ENCODE results near the gene PHF20.
"Not testable (repeated sequence)": the region's sequence is repeated elsewhere in the genome, so short reads cannot be mapped to it uniquely, and the experiment has no call there.

PHF20 gene

DNA sequence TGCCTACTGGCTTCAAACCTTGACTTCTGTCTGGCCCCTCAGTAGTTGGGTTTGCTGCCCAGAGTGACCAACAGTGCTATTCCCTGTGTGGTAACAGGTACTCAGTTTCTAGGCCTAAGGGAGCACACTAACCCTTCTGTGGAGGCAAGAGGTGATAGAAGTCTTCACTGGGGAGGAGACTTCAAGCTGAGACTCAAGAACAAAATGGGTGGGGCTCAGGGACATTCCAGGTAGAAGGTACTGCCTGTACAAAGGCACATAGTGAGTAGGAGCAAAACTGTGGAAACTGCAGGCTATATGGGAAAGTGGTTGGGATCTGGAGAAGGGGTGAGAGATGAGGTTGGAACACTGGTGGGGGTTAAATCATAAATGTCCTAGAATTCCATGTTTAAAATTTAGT lies 184.8 kb downstream of the PHF20 start:
- Mint-ChIP-seq H3K27ac (peak overlapping the region; percentile 21), H3K27me3 (no peaks in the 10 kb centered on the region), H3K9me3 (no peaks in the 10 kb centered on the region), H3K4me3 (no peak overlapping the region), H3K4me1 (peaks cover 13% of the 10 kb centered on the region), H3K36me3 (peaks cover 12% of the 10 kb centered on the region)
- ATAC-seq: no peak

DNA sequence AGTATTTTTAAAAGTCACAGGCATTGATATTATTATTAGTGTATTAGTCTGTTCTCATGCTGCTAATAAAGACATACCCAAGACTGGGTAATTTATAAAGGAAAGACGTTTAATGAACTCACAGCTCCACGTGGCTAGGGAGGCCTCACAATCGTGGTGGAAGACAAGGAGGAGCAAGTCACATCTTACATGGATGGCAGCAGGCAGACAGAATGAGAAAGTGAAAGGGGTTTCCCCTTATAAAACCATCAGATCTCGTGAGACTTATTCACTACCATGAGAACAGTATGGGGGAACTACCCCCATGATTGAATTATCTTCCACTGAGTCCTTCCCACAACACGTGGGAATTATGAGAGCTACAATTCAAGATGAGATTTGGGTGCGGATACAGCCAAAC lies 187.5 kb downstream of the PHF20 start:
- not testable (repeated sequence) for H3K4me1 Mint-ChIP-seq, H3K27me3 Mint-ChIP-seq, H3K4me3 Mint-ChIP-seq, H3K27ac Mint-ChIP-seq, ATAC-seq, H3K9me3 Mint-ChIP-seq
- H3K36me3 Mint-ChIP-seq: peaks cover 12% of the 10 kb centered on the region

DNA sequence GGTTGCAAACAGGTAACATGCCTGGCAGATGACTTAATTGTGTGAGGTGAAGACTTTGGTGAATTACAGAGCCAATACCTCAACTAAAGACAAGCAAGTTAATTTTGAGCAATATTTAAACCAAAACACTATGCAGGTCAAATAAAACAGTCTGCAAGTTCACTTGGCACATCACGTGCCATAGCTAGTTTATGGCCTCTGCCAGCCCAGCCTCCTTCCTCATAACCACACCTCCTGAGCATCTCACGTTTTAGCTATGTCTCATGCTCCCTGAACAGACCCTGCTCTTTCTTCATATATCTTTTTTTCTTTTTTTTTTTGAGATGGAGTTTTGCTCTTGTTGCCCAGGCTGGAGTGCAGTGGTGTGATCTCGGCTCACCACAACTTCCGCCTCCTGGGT lies 192.1 kb downstream of the PHF20 start:
- Mint-ChIP-seq H3K4me1 (no peaks in the 10 kb centered on the region), H3K4me3 (no peak overlapping the region), H3K27ac (no peak overlapping the region), H3K27me3 (no peaks in the 10 kb centered on the region), H3K36me3 (peaks cover 7% of the 10 kb centered on the region), H3K9me3 (no peaks in the 10 kb centered on the region)
- no peak for ATAC-seq

DNA sequence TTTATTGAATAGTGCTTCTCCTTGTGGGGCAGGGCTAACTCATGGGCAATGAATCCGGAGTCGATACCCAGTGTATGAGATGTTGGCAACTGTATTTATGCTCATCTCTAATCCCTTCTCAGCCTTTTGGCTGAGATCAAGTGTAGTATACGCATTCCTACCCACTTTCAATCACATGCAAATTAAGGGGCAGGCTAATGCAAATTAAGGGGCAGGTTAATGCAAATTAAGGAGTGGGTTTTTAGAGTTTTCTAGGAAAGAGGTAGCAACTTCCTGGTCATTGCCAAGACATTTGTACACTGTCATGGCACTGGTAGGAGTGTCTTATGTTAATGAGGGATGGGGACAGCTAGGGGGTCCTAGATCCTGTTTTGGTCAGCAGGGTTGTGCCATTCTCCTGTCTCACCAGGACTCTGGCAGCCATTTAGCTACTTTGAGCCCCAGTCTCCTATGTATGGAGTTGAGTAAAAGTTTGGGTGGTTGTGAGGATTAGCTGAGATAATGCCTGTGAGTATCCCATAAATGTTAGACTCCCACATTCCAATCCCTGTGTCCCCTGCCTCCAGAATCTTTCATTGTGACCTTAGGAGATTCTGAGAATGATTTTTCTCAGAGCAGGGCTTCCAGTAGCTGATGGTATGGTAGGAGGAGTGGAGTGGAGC lies 196.3 kb downstream of the PHF20 start, which contains the start of gene CNBD2:
Gene CNBD2 (plus strand): TSS at position 612 of the 662 bp plus-strand sequence. CDS start 173 bp downstream, outside the sequence.
- Mint-ChIP-seq H3K9me3 (no peaks in the 10 kb centered on the region), H3K27me3 (no peaks in the 10 kb centered on the region), H3K4me3 (no peak within 1 kb of the TSS), H3K27ac (no peak within 1 kb of the TSS), H3K4me1 (no peaks in the 10 kb centered on the region), H3K36me3 (no peaks in the 10 kb centered on the region)
- ATAC-seq: no peak

DNA sequence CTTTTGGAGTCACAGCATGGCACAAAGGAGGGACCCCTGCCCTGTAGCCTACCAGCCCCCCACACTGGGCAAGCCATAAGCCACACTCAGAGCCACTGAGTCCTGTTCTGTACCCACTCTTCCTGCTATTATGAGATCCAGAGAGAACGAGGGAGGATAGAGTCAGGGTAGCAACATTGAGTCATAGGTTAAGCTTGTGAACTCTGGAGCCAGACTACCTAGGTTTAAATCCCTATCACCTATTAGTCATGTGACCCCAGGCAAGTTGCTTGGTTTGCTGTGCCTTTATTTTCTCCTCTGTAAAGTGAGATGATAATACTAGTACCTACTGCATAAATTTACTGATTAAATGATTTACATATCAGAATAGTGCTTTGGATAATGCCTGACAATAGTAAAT lies 197.1 kb downstream of the PHF20 start:
- H3K4me1 Mint-ChIP-seq: no peaks in the 10 kb centered on the region
- H3K9me3 Mint-ChIP-seq: no peaks in the 10 kb centered on the region

DNA sequence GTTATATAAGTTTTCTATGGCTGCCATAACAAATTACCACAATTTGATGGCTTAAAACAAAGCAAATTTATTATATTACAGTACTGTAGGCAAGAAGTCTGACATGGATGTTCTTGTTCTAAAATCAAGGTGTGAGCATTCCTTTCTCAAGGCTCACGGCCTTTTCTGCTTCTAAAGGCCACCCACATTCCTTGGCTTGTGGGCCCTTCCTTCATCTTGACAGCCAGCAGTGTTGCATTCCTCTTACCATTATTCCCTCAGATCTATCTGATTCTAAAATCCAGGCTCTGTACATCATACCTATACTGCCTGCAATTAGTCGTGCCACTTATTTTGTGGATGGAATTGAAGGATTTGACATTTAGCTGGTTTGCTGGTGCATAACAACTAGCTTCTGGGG lies 200.2 kb downstream of the PHF20 start:
- H3K36me3 Mint-ChIP-seq: no peaks in the 10 kb centered on the region
- H3K27me3 Mint-ChIP-seq: no peaks in the 10 kb centered on the region
- no peak overlapping the region for H3K4me3 Mint-ChIP-seq
- H3K9me3 Mint-ChIP-seq: peaks cover 2% of the 10 kb centered on the region
- no peaks in the 10 kb centered on the region for H3K4me1 Mint-ChIP-seq
- no peak overlapping the region for H3K27ac Mint-ChIP-seq
- no peak for ATAC-seq

More for the DNA sequence above, 197.1 kb downstream of the PHF20 start:
- no peak for ATAC-seq
- H3K36me3 Mint-ChIP-seq: no peaks in the 10 kb centered on the region
- no peak overlapping the region for H3K27ac Mint-ChIP-seq
- H3K4me3 Mint-ChIP-seq: no peak overlapping the region
- no peaks in the 10 kb centered on the region for H3K27me3 Mint-ChIP-seq

DNA sequence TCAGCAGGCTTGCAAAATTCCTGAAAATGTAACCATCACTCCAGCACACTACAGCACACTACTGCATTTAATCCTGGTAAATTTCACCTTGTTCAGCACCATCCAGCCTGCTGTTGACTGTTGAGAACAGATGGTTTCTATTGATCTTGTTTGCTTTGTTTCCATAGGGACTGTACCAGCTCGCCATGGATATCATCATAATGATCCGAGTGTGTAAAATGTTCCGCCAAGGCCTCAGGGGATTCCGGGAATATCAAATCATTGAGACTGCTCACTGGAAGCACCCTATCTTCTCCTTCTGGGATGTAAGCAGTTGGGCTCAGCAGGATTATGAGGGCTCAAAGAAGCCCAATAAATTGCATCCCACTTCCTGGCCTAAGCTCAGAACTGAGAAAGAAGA lies 200.6 kb downstream of the PHF20 start:
- ATAC-seq: no peak
- H3K36me3 Mint-ChIP-seq: no peaks in the 10 kb centered on the region
- H3K27me3 Mint-ChIP-seq: no peaks in the 10 kb centered on the region
- no peak overlapping the region for H3K27ac Mint-ChIP-seq
- H3K4me3 Mint-ChIP-seq: no peak overlapping the region
- no peaks in the 10 kb centered on the region for H3K4me1 Mint-ChIP-seq
- peaks cover 2% of the 10 kb centered on the region for H3K9me3 Mint-ChIP-seq

DNA sequence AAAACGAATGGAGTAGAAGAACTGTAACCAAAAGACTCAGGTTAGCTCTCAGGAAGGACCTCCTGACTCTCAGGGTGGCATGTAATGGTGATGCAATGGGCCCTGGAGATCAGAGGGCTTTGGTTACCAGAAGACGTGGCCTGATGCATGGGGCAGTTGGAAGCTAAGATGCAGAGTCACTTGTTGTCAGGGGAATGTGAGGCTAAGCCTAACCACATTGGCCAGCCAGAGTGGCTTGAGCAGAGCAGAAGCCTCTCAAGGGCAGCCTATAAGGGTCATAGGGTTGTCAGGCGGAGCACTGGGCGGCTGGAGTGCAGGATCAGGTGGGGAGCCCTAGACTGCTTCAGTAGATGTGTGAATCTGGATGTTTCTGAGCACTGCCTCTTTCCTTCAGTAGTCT lies 202.4 kb downstream of the PHF20 start:
- no peak for ATAC-seq
- Mint-ChIP-seq H3K27me3 (no peaks in the 10 kb centered on the region), H3K36me3 (no peaks in the 10 kb centered on the region), H3K27ac (no peak overlapping the region), H3K4me3 (no peak overlapping the region), H3K9me3 (peaks cover 2% of the 10 kb centered on the region), H3K4me1 (no peaks in the 10 kb centered on the region)

DNA sequence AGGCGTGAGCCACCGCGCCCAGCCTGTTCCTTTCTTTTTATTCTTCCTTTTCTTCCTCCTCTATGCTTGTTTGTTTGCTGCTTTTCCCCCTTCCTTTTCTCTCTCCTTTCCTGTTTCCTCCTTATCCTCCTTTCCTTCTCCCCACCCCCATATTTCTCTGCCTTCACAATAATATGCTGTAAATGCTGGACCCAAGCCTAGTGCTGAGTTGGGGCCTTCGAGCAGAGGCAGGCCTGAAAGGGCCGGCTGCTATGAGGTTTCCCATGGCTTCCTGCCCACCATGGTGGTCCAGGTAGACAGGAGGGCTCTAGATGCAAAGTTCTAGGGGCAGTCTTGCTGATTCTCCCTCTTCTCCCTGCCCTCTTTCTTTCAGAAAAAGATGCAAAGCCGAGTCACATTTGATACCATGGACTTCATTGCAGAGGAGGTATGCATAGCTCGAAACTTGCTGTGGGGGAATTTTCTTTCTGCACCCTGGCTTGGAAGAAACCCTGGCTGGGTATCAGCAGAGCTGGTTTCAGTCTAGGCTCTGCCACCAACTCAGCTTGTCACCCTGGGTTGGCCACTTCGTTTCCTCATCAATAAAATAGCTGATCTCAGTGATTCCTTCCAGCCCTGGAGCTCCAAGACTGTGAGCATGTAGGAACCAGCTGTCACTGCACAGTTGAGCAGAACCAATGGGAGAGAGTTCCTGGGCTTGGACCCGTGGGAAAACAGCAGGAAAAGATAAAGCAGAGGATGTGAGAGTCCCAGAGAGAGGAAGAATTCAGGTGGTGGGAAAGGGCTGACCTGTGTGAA lies 204.0 kb downstream of the PHF20 start:
- Mint-ChIP-seq H3K4me1 (no peaks in the 10 kb centered on the region), H3K9me3 (peaks cover 2% of the 10 kb centered on the region), H3K36me3 (no peaks in the 10 kb centered on the region), H3K4me3 (no peak overlapping the region), H3K27me3 (no peaks in the 10 kb centered on the region), H3K27ac (no peak overlapping the region)
- no peak for ATAC-seq

DNA sequence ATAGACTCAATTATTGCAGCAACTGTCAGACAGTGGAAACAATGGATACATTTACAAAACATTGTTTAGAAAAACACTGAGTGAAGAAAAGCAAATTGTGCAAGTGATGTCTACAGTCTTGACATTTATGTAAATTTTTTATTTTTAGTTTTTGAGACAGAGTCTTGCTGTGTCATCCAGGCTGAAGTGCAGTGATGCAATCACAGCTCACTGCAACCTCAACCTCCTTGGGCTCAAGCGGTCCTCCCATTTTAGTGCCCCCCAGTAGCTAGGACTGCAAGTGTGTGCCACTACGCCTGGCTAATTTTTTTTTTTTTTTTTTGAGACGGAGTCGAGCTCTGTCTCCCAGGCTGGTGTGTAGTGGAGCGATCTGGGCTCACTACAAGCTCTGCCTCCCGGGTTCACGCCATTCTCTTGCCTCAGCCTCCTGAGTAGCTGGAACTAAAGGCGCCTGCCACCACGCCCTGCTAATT lies 206.3 kb downstream of the PHF20 start:
- H3K36me3 Mint-ChIP-seq: no peaks in the 10 kb centered on the region
- peaks cover 2% of the 10 kb centered on the region for H3K9me3 Mint-ChIP-seq
- H3K27ac Mint-ChIP-seq: no peak overlapping the region
- no peaks in the 10 kb centered on the region for H3K4me1 Mint-ChIP-seq
- H3K4me3 Mint-ChIP-seq: no peak overlapping the region
- H3K27me3 Mint-ChIP-seq: peaks cover 15% of the 10 kb centered on the region
- no peak for ATAC-seq

DNA sequence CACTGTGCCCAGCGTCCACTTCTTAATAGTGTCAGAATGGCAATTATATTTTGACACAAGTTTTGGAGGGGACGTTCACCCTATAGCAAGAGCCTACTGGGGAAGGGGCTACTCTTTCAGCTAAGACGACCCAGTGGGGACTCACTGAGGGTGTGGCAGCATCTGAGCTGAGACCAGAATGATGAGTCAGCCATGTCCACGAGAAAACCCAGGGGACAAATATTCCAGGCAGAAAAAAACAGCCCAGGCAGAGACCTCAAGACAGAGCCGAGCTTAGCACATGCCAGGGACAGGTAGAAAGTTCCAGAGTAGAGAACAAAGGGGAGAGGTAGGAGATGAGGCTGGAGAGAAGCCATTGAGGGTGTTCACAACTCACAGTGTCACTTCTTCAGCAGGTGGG lies 207.7 kb downstream of the PHF20 start:
- Mint-ChIP-seq H3K27ac (no peak overlapping the region), H3K4me1 (no peaks in the 10 kb centered on the region), H3K9me3 (peaks cover 2% of the 10 kb centered on the region), H3K4me3 (no peak overlapping the region), H3K27me3 (peaks cover 15% of the 10 kb centered on the region), H3K36me3 (no peaks in the 10 kb centered on the region)
- no peak for ATAC-seq

DNA sequence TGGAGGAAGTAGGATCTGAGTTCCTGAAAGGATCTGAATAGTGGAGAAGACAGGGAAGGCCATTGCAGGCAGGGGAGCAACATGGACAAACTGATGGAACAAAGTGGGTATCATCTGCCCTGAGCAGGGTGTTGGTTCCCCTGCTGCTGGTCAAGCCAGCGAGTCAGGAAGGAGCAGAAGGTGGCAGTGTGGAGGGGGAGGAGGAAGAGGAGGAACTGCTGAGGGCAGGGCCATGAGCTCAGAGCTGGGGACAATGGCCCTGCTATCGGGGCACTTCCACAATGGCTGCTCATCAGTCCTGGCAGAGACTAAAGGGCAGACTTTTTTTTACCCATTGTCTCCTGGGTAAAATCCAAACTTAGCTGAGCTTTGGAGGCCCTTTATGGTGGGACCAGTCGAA lies 210.2 kb downstream of the PHF20 start:
- Mint-ChIP-seq H3K4me1 (no peaks in the 10 kb centered on the region), H3K4me3 (no peak overlapping the region), H3K27me3 (peaks cover 23% of the 10 kb centered on the region), H3K9me3 (no peaks in the 10 kb centered on the region), H3K27ac (no peak overlapping the region), H3K36me3 (no peaks in the 10 kb centered on the region)
- no peak for ATAC-seq

DNA sequence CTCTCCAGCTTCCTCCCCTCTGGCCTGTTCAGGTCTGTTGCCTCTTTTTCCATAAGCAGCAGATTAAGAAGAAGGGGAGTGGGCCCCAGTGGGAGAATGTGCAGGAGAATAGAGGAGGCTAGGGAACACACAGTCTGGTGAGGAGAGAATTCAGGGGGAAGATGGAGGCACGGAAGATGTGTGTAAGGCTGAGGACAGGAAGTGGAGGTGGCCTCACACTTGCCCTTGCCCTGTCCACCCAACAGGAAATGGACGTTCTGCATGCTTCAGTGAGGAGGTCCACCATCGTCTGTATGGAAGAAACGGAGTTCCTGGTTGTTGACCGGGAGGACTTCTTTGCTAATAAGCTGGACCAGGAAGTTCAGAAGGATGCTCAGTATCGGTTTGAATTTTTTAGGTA lies 212.6 kb downstream of the PHF20 start:
- Mint-ChIP-seq H3K4me1 (no peaks in the 10 kb centered on the region), H3K4me3 (no peak overlapping the region), H3K27me3 (peaks cover 33% of the 10 kb centered on the region), H3K27ac (no peak overlapping the region), H3K36me3 (no peaks in the 10 kb centered on the region), H3K9me3 (no peaks in the 10 kb centered on the region)
- ATAC-seq: no peak

DNA sequence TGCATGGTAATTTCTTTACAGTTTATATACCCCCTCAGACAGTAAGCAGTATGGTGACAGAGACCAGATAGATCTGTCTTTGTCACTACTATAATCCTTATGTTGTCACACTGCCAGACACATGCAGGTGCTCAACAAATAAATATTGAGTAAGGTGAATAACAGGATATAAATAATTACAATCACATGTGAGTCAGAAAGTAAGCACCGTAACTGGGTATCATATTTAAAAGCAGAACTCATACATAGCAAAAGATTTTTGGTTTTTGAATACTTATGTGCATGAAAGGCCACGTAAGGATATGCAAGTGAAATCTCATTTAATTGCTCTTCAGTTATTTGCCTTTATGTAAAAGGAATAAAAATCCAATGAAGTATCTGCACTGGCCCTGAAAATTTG lies 214.0 kb downstream of the PHF20 start:
- no peak for ATAC-seq
- Mint-ChIP-seq H3K9me3 (no peaks in the 10 kb centered on the region), H3K27ac (no peak overlapping the region), H3K4me1 (no peaks in the 10 kb centered on the region), H3K36me3 (no peaks in the 10 kb centered on the region), H3K4me3 (no peak overlapping the region), H3K27me3 (peaks cover 41% of the 10 kb centered on the region)

DNA sequence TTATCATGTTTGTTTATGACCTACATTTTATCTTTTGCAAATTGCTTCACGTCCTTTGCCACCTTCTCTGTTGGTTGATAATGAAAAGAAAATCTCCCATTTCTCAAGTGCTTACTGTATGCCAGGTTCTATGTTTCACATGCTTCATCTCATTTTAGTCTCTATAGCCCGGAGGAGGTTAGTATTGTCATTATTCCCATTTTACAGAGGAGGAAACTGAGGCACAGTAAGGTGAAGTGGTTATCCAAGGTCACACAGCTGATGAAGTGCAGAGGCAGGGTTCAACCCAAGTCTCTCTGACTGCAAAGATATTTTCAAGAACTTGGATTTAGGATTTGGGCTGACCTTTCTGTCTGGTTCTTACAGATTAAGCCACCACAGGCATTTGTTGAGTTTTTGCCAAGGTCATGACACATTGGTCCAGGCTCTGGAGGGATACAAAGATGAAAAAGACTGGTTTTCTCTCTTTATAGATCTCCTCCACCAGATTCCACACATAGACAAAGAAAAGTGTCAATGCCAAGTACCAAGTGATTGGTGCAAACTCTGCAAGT lies 217.2 kb downstream of the PHF20 start:
- Mint-ChIP-seq H3K27ac (no peak overlapping the region), H3K27me3 (peaks cover 25% of the 10 kb centered on the region), H3K4me3 (no peak overlapping the region), H3K4me1 (peaks cover 6% of the 10 kb centered on the region), H3K9me3 (no peaks in the 10 kb centered on the region), H3K36me3 (no peaks in the 10 kb centered on the region)
- ATAC-seq: no peak
